C4-2B (cell line): Measurements from ENCODE around the gene PTMS.

Experiments used
- ZFX ChIP-seq: fragments of 450-650 bp; IDR thresholded peaks from 2 replicates; pipeline ENCODE4 v1.6.1; 2017
- TF ChIP-seq, protein P1 (sequence below): fragments of 450-650 bp; conservative IDR thresholded peaks from 2 replicates; pipeline ENCODE4 v1.5.1; 2017; ENCODE audit warnings: mild to moderate bottlenecking

DNA sequence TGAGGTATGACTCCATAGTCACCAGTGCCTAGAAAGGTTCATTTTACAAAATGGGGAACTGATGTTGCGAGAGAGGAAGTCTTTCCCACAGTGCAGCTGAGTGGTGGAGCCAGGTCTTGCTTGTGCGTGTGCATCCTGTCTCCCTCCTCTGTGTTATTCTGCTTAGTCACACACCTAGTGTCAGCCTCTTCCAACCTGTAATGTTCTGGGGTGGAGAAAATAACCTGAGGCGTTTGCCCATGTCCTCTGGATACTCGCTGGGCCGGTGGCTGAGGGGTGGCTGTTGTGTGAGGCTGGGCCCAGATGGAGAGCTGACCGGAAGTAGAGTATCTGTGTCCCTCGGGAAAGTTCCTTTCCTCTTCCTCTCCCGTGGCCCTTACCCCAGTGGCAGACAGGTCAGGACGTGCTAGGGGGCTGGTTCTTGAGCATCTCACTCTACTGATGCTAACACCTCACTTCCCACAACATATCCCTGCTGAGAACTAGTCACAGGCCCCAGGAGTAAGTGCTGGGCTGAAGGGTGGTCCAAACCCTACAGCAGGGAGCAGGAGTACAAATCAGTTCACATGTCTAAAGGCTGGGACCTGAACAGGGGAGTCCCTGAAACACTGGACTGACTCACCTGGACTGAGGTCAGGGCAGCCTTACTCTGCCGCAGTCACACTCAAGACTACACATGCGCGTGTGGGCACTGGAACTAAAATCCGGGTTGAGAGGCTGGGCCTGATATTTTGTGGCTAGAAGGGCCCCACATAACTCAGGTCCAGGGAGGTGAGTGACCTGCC is 20.2 kb upstream of the PTMS start:
- TF ChIP-seq, protein P1, sequence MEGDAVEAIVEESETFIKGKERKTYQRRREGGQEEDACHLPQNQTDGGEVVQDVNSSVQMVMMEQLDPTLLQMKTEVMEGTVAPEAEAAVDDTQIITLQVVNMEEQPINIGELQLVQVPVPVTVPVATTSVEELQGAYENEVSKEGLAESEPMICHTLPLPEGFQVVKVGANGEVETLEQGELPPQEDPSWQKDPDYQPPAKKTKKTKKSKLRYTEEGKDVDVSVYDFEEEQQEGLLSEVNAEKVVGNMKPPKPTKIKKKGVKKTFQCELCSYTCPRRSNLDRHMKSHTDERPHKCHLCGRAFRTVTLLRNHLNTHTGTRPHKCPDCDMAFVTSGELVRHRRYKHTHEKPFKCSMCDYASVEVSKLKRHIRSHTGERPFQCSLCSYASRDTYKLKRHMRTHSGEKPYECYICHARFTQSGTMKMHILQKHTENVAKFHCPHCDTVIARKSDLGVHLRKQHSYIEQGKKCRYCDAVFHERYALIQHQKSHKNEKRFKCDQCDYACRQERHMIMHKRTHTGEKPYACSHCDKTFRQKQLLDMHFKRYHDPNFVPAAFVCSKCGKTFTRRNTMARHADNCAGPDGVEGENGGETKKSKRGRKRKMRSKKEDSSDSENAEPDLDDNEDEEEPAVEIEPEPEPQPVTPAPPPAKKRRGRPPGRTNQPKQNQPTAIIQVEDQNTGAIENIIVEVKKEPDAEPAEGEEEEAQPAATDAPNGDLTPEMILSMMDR = no peak
- no peak for TF ChIP-seq ZFX
